Measurements from ENCODE around the gene CAD. TPM values are rescaled to one million over a fixed set of nuclear protein-coding genes. Genes with fewer than 3 reads are reported as not detected.

Gene CAD
- total RNA-seq, 2 experiments from 2014 or later: 132 to 173 TPM

DNA sequence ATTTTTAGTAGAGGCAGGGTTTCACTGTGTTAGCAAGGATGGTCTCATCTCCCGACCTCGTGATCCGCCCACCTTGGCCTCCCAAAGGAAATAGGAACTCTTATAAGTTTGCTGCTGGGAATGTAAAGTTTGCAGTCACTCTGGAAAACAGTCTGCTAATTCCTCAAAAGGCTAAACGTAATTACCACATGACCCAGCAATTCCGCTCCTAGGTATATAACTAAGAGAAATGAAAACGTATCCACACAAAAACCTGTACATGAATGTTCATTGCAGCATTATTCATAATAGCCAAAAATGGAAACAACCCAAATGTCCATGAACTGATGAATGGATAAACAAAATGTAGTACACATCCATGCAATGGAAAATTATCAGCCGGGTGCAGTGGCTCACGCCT is 27.2 kb upstream of the CAD start:
- no peak for TF ChIP-seq EZH2phosphoT487 (IDR thresholded peaks at IDR 0.05; ENCODE audit: borderline replicate concordance, low read depth, low read length)
- TF ChIP-seq, protein P1, sequence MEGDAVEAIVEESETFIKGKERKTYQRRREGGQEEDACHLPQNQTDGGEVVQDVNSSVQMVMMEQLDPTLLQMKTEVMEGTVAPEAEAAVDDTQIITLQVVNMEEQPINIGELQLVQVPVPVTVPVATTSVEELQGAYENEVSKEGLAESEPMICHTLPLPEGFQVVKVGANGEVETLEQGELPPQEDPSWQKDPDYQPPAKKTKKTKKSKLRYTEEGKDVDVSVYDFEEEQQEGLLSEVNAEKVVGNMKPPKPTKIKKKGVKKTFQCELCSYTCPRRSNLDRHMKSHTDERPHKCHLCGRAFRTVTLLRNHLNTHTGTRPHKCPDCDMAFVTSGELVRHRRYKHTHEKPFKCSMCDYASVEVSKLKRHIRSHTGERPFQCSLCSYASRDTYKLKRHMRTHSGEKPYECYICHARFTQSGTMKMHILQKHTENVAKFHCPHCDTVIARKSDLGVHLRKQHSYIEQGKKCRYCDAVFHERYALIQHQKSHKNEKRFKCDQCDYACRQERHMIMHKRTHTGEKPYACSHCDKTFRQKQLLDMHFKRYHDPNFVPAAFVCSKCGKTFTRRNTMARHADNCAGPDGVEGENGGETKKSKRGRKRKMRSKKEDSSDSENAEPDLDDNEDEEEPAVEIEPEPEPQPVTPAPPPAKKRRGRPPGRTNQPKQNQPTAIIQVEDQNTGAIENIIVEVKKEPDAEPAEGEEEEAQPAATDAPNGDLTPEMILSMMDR (conservative IDR thresholded peaks at IDR 0.05; ENCODE audit: low read length): no peak
- Histone ChIP-seq H4K20me1 (ENCODE audit: insufficient read depth, low read length) (no peaks in the 10 kb centered on the region), H3K4me3 (ENCODE audit: low read depth, low read length, poor library complexity, severe bottlenecking) (no peak overlapping the region), H2AFZ (ENCODE audit: low read length) (no peak overlapping the region), H3K9me2 (ENCODE audit: insufficient read depth, low read length) (no peaks in the 10 kb centered on the region), H3K4me2 (ENCODE audit: low read length) (no peak overlapping the region), H3K79me2 (ENCODE audit: insufficient read depth, low read depth, low read length) (no peaks in the 10 kb centered on the region), H3K9me3 (ENCODE audit: low read length) (no peaks in the 10 kb centered on the region), H3K36me3 (ENCODE audit: insufficient read depth, low read length) (no peaks in the 10 kb centered on the region), H3K4me1 (ENCODE audit: insufficient read depth, low read length, poor library complexity, severe bottlenecking) (peaks cover 61% of the 10 kb centered on the region), H3K27ac (ENCODE audit: low read depth, low read length, poor library complexity, severe bottlenecking) (no peak overlapping the region)
- POLR2A ChIA-PET: interaction anchor here (0.6 kb wide), 1 partner anchor 65 kb away, joined by 3 read pairs; no protein-coding TSS in a partner anchor
- BruUV-seq (replicated peaks): no TSS peak
- CTCF ChIA-PET (ENCODE audit: unreplicated experiment): no interaction called here
- intact Hi-C loops (cut with micrococcal nuclease; ENCODE audit: unreplicated experiment): loop anchor here (5.0 kb wide), 2 partner anchors 102 to 138 kb away; partner anchors contain the start of gene AGBL5
- no peak for DNase-seq (ENCODE audit: low spot score)

DNA sequence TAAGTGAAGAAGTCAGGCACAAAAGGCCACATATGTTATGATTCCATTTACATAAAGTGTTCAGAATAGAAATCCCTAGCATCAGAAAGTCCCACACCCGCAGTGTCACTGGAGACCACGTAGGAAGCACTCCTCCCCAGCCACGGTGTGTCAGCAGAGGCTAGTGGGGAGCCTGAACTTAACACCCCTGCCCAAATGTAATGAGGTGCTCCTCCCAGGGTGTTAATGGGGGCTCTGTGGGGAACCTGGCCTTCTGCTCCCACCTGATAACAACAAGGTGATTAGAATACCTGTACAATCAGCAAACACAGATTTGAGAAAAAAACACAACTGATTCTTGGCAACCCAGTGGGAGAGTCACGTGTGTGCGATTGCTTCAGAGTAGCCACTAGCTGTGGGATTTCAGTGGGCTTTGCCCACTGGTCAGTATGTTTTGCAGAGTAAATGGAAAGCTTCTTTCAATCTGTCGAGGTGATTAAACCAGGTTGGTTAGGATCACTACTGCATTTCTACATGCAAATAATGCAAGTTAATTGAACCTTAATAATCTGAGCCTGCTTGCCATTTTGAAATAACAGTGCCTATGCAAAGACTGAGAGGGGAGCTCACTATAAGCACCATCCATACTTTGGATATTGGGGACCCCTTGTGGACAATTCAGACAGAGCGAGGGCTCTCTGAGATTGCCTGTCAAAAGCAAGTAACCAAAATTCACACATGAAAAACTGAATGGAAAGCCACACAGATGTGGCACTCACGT is 25.9 kb upstream of the CAD start:
- intact Hi-C loops (cut with micrococcal nuclease; ENCODE audit: unreplicated experiment): loop anchor here (1.0 to 5.0 kb wide), 5 partner anchors 21 to 139 kb away; partner anchors contain the start of genes AGBL5 and PREB
- peak overlapping the region; percentile 11; the same call in 1 of the 2 replicates for H3K4me2 ChIP-seq (ENCODE audit: low read length)
- H3K27ac ChIP-seq (ENCODE audit: low read depth, low read length, poor library complexity, severe bottlenecking): peak overlapping the region; percentile 32
- peak overlapping the region; percentile 71 for H2AFZ ChIP-seq (ENCODE audit: low read length)
- no peaks in the 10 kb centered on the region for H3K79me2 ChIP-seq (ENCODE audit: insufficient read depth, low read depth, low read length)
- no peaks in the 10 kb centered on the region for H4K20me1 ChIP-seq (ENCODE audit: insufficient read depth, low read length)
- ChIA-PET POLR2A (interaction anchor here (1.1 to 1.4 kb wide), 4 partner anchors 22 to 102 kb away, joined by 5 to 9 read pairs (median 7); partner anchors contain the start of gene PREB), CTCF (ENCODE audit: unreplicated experiment) (interaction anchor here (1.1 to 1.4 kb wide), 3 partner anchors 11 to 58 kb away, joined by 3 to 18 read pairs (median 4); no protein-coding TSS in a partner anchor)
- TF ChIP-seq, protein P1 (conservative IDR thresholded peaks at IDR 0.05; ENCODE audit: low read length): peak; percentile 97
- no peak for TF ChIP-seq EZH2phosphoT487 (IDR thresholded peaks at IDR 0.05; ENCODE audit: borderline replicate concordance, low read depth, low read length)
- no peak overlapping the region for H3K4me3 ChIP-seq (ENCODE audit: low read depth, low read length, poor library complexity, severe bottlenecking)
- no peaks in the 10 kb centered on the region for H3K9me2 ChIP-seq (ENCODE audit: insufficient read depth, low read length)
- peak; percentile 89 for DNase-seq (ENCODE audit: low spot score)
- H3K4me1 ChIP-seq (ENCODE audit: insufficient read depth, low read length, poor library complexity, severe bottlenecking): peaks cover 56% of the 10 kb centered on the region
- H3K36me3 ChIP-seq (ENCODE audit: insufficient read depth, low read length): no peaks in the 10 kb centered on the region
- BruUV-seq (replicated peaks): no TSS peak
- H3K9me3 ChIP-seq (ENCODE audit: low read length): no peaks in the 10 kb centered on the region

Data from OCI-LY7 (cell line).